NB4 (cell line): ENCODE data around the gene ZNF692.

Source experiments
- CTCF ChIP-seq: IDR thresholded peaks from one replicate; pipeline ENCODE4 v1.5.1; 2012; ENCODE audit warnings: low read depth, low read length
- MAX ChIP-seq: IDR thresholded peaks from 2 replicates; pipeline ENCODE4 v1.6.1; 2011; ENCODE audit warnings: low read depth, low read length
- POLR2A ChIP-seq: IDR thresholded peaks from 2 replicates; pipeline ENCODE4 v1.6.1; 2011; ENCODE audit warnings: mild to moderate bottlenecking; ENCODE audit not compliant: insufficient read length; ENCODE audit errors: extremely low read depth

GRCh38 chr1:248852481-248853405 lies 6.1 kb downstream of the ZNF692 start:
- TF ChIP-seq CTCF, result no peak
- TF ChIP-seq POLR2A, result no peak
- TF ChIP-seq MAX, result no peak
